Measurements from ENCODE around the gene NR5A1. TPM values are rescaled to one million over a fixed set of nuclear protein-coding genes. Genes with fewer than 3 reads are reported as not detected.

NR5A1 gene
- total RNA-seq, 4 donors from 2014 or later = 0.14 to 0.58 TPM; not detected in 2

GRCh38 chr9:124471761-124472160, 35.4 kb downstream of the NR5A1 start:
- Histone ChIP-seq H3K27ac (no peak overlapping the region), H3K27me3 (peaks cover 0 to 6% of the 10 kb centered on the region in 2 donors), H3K4me3 (no peak overlapping the region), H3K36me3 (no peaks in the 10 kb centered on the region), H3K4me1 (no peaks in the 10 kb centered on the region), H3K9me3 (no peaks in the 10 kb centered on the region)
- TF ChIP-seq POLR2A (IDR thresholded peaks at IDR 0.05) (no peak), CTCF (IDR thresholded peaks at IDR 0.05) (no peak)
- no peak for DNase-seq
- intact Hi-C loops (cut with DNase I; ENCODE audit: low total_unique reads) = no loop called here

- Histone ChIP-seq H3K27me3 (no peaks in the 10 kb centered on the region), H3K9me3 (no peaks in the 10 kb centered on the region), H3K27ac (no peak overlapping the region), H3K4me3 (no peak overlapping the region), H3K4me1 (no peaks in the 10 kb centered on the region), H3K36me3 (no peaks in the 10 kb centered on the region)
- intact Hi-C loops (cut with DNase I; ENCODE audit: low total_unique reads) = no loop called here
- TF ChIP-seq POLR2A (IDR thresholded peaks at IDR 0.05) (no peak), CTCF (IDR thresholded peaks at IDR 0.05) (no peak)
- no peak for DNase-seq
These were observed 36.5 kb downstream of the NR5A1 start for GRCh38 chr9:124470726-124471125.

- Histone ChIP-seq H3K36me3 (no peaks in the 10 kb centered on the region), H3K27ac (no peak overlapping the region), H3K9me3 (no peaks in the 10 kb centered on the region), H3K4me1 (no peaks in the 10 kb centered on the region), H3K4me3 (no peak overlapping the region), H3K27me3 (no peaks in the 10 kb centered on the region)
- intact Hi-C loops (cut with DNase I; ENCODE audit: low total_unique reads) = no loop called here
- no peak for TF ChIP-seq CTCF (IDR thresholded peaks at IDR 0.05)
- TF ChIP-seq POLR2A (IDR thresholded peaks at IDR 0.05) = no peak
- no peak for DNase-seq
These were observed 36.9 kb downstream of the NR5A1 start for GRCh38 chr9:124470306-124470705.

- Histone ChIP-seq H3K27me3 (no peaks in the 10 kb centered on the region), H3K4me3 (no peak overlapping the region), H3K27ac (no peak overlapping the region), H3K36me3 (no peaks in the 10 kb centered on the region), H3K4me1 (no peaks in the 10 kb centered on the region), H3K9me3 (no peaks in the 10 kb centered on the region)
- TF ChIP-seq CTCF (IDR thresholded peaks at IDR 0.05) (no peak), POLR2A (IDR thresholded peaks at IDR 0.05) (no peak)
- no peak for DNase-seq
- intact Hi-C loops (cut with DNase I; ENCODE audit: low total_unique reads) = no loop called here
These were observed 38.0 kb downstream of the NR5A1 start for GRCh38 chr9:124469011-124469832.

- Histone ChIP-seq H3K36me3 (no peaks in the 10 kb centered on the region), H3K27me3 (no peaks in the 10 kb centered on the region), H3K4me1 (no peaks in the 10 kb centered on the region), H3K4me3 (no peak overlapping the region), H3K27ac (no peak overlapping the region), H3K9me3 (no peaks in the 10 kb centered on the region)
- DNase-seq = no peak
- intact Hi-C loops (cut with DNase I; ENCODE audit: low total_unique reads) = no loop called here
- TF ChIP-seq CTCF (IDR thresholded peaks at IDR 0.05) (no peak), POLR2A (IDR thresholded peaks at IDR 0.05) (no peak)
These were observed 39.0 kb downstream of the NR5A1 start for GRCh38 chr9:124468061-124468740.

Measured in uterus (tissue), 4 donors.